ENCODE data around the gene TSPAN9. TPM values are rescaled to one million over a fixed set of nuclear protein-coding genes. Genes with fewer than 3 reads are reported as not detected.

Gene TSPAN9
- total RNA-seq, 4 donors from 2014 or later = 13.7 to 35.4 (median 26.7) TPM

DNA sequence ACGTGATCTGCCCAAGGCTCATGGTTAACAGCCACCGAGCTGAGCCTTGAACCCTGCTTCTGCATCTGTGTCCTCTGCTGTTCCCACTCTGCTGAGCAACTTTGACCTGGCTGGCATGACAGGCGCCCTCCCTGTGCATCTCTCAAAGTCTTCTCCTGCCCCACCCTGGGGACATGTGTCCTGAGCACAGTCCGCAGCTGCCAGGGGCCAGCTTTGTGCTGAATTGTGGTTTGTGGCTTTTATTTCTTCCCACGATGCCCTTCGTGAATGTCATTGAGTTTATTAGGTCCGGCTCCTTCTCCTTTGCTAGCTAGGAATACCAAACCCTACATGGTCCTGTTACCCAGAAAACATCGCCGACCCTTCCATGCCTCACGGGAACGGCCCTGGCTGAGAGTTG lies 161.0 kb downstream of the TSPAN9 start:
- Histone ChIP-seq H3K9me3 (no peaks in the 10 kb centered on the region), H3K4me3 (no peak overlapping the region), H3K27me3 (no peaks in the 10 kb centered on the region), H3K27ac (replicated peaks in 1 of 4) (no peak overlapping the region), H3K4me1 (peaks cover 0 to 48% (median 24%) of the 10 kb centered on the region in 4 donors), H3K36me3 (peaks cover 0 to 6% (median 0%) of the 10 kb centered on the region in 4 donors)
- 90% methylated on average over 11 of the region's 11 CpGs for WGBS
- intact Hi-C loops (cut with DNase I) = no loop called here
- TF ChIP-seq POLR2A (IDR thresholded peaks at IDR 0.05; ENCODE audit: low read depth) = no peak
- no peak for TF ChIP-seq CTCF (IDR thresholded peaks at IDR 0.05)
- DNase-seq (ENCODE audit: extremely low spot score) = no peak

- H3K4me1 ChIP-seq = peaks cover 0 to 70% (median 13%) of the 10 kb centered on the region in 4 donors
Observed at GRCh38 chr12:3241621-3242020, 164.4 kb downstream of the TSPAN9 start.

DNA sequence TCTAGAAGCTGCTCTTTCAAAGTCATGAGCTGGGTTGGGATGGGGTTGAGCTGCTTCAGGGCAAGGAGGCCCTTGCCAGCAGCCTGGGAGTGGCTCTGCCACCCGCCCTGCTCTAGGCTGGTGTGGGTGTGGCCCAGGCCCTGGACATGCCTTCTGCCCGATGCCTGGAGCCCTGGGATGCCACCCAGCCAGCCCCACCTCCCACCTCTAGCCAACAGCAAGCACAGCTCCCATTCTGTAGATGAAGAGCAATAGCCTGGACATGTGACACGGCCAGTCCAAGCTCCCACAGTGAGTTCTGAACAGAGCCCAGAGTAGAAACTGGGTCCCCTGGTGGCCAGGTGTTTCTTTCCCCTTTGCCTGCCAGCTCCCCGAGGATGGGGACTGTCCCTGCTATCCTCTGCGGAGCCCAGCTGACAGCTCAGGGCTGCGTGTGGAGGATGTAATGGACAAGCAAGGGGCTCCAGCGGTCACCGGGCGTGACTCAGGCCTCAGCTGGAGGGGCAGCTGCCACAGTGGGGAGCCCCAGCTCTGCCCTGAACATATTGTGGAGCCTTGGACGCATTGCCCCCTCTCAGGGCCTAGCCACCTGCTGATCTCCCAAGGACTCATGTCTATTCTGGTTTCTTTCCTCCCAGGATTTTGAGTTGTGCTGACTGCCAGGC lies 165.2 kb downstream of the TSPAN9 start:
- no CpG with 5 or more reads among the region's 10 CpGs for WGBS
- DNase-seq (ENCODE audit: extremely low spot score) = no peak
- H3K27me3 ChIP-seq = no peaks in the 10 kb centered on the region
- no peak overlapping the region for H3K4me3 ChIP-seq
- no peaks in the 10 kb centered on the region for H3K9me3 ChIP-seq
- intact Hi-C loops (cut with DNase I) = no loop called here
- TF ChIP-seq EP300 (IDR thresholded peaks at IDR 0.05) (no peak), POLR2AphosphoS5 (IDR thresholded peaks at IDR 0.05) (no peak), POLR2A (IDR thresholded peaks at IDR 0.05; ENCODE audit: low read depth) (no peak), CTCF (IDR thresholded peaks at IDR 0.05) (no peak)
- peaks cover 0 to 73% (median 10%) of the 10 kb centered on the region in 4 donors for H3K4me1 ChIP-seq
- peaks cover 0 to 6% (median 2%) of the 10 kb centered on the region in 4 donors for H3K36me3 ChIP-seq
- H3K27ac ChIP-seq (replicated peaks in 1 of 4) = no peak overlapping the region

More at GRCh38 chr12:3241621-3242020, 164.4 kb downstream of the TSPAN9 start:
- H3K27ac ChIP-seq (replicated peaks in 1 of 4) = no peak overlapping the region
- DNase-seq (ENCODE audit: extremely low spot score) = no peak
- no peaks in the 10 kb centered on the region for H3K27me3 ChIP-seq
- WGBS = 88% methylated on average over 10 of the region's 15 CpGs
- intact Hi-C loops (cut with DNase I) = no loop called here
- H3K4me3 ChIP-seq = no peak overlapping the region
- TF ChIP-seq CTCF (IDR thresholded peaks at IDR 0.05) (no peak), POLR2AphosphoS5 (IDR thresholded peaks at IDR 0.05) (no peak), POLR2A (IDR thresholded peaks at IDR 0.05; ENCODE audit: low read depth) (no peak), EP300 (IDR thresholded peaks at IDR 0.05) (no peak)
- peaks cover 0 to 6% (median 2%) of the 10 kb centered on the region in 4 donors for H3K36me3 ChIP-seq
- H3K9me3 ChIP-seq = no peaks in the 10 kb centered on the region

DNA sequence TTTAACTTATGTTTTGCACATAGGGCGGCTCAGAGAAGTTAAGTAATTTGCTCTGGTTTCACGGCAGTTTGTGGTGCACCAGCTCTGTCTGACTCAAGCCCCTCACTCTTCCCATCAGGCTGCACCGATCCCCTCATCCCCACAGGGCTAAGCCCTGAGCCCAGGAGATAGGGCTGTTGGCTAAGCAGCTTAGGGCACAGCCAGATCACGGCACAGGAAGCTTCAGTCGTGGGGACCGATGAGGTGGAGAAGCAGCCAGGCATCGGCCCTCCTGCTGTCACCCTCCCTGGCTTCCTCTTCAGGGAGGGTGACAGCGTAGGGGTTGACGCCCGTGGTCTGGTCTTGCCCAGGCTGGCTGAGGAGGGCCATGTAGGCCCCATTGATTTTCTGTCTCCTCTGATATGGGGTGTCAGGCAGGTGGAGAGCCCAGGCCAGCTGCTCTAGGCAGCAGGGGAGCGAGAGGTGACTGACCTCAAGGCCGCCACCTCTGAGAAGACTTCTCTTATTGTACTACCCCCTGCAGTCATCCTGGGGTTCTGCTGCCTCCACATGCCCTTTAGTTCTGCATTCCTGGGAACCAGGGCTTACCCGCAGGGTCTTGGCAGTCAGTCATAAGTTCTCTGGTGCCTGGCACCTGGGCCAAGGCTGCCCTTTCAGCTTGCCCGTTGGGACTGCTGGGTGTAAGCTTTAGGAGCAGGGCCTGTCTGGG lies 166.4 kb downstream of the TSPAN9 start:
- no peak for DNase-seq (ENCODE audit: extremely low spot score)
- H3K27ac ChIP-seq (replicated peaks in 1 of 4) = no peak overlapping the region
- peaks cover 0 to 6% (median 2%) of the 10 kb centered on the region in 4 donors for H3K36me3 ChIP-seq
- peaks cover 0 to 73% (median 14%) of the 10 kb centered on the region in 4 donors for H3K4me1 ChIP-seq
- TF ChIP-seq POLR2A (IDR thresholded peaks at IDR 0.05; ENCODE audit: low read depth) (no peak), CTCF (IDR thresholded peaks at IDR 0.05) (no peak), POLR2AphosphoS5 (IDR thresholded peaks at IDR 0.05) (no peak), EP300 (IDR thresholded peaks at IDR 0.05) (no peak)
- H3K4me3 ChIP-seq = no peak overlapping the region
- H3K27me3 ChIP-seq = no peaks in the 10 kb centered on the region
- intact Hi-C loops (cut with DNase I) = no loop called here
- 94% methylated on average over 5 of the region's 14 CpGs for WGBS
- no peaks in the 10 kb centered on the region for H3K9me3 ChIP-seq
